HG03103 (cell line): ENCODE data around the gene BRIX1.

Experiments used
- ATAC-seq: cut with Tn5 transposase; IDR thresholded peaks from one replicate; pipeline ENCODE4 v1.9.1; 2021; ENCODE audit warnings: low read depth; ENCODE audit not compliant: unreplicated experiment

The BRIX1 gene

GRCh38 chr5:34915139-34915855 is at the start of gene BRIX1, which contains the start of gene RAD1:
BRIX1 (plus strand) TSS chr5:34915711; CDS start chr5:34915739, 28 bp downstream.
RAD1 (minus strand) TSS chr5:34915504; CDS start chr5:34914892, 612 bp downstream.
- ATAC-seq: peak; percentile 99

- ATAC-seq: no peak
Observed at GRCh38 chr5:34866989-34867471, 48.5 kb upstream of the BRIX1 start.

- ATAC-seq: no peak
Observed at GRCh38 chr5:34867660-34868059, 47.9 kb upstream of the BRIX1 start.

GRCh38 chr5:34868791-34869190 is 46.7 kb upstream of the BRIX1 start:
- no peak for ATAC-seq

- no peak for ATAC-seq
Observed at GRCh38 chr5:34869256-34869655, 46.3 kb upstream of the BRIX1 start.

- ATAC-seq: no peak
Observed at GRCh38 chr5:34870382-34870781, 45.1 kb upstream of the BRIX1 start.

GRCh38 chr5:34876275-34876674 is 39.2 kb upstream of the BRIX1 start:
- ATAC-seq: no peak

DNA sequence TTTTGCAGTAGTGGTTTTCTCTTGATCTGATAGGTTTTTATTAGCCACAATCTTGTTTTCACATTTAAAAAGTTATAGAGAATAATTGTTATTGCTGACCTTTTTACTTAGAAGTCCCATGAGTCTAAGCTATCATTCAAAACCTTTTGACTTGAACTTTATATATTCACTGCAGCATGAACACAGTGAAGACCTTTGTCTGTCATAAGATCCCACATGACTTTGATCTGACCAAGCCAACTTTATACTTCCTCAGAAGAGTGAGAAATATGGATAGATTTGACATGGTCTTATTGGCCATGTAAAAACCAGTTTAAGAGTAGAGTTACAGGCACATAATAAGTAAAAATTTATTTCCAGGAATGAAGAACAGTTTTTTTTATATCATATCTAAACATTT is 34.3 kb upstream of the BRIX1 start:
- ATAC-seq: no peak

GRCh38 chr5:34886392-34887119 is 29.0 kb upstream of the BRIX1 start:
- ATAC-seq: no peak

- ATAC-seq: no peak
Observed at GRCh38 chr5:34889394-34889793, 26.1 kb upstream of the BRIX1 start.

DNA sequence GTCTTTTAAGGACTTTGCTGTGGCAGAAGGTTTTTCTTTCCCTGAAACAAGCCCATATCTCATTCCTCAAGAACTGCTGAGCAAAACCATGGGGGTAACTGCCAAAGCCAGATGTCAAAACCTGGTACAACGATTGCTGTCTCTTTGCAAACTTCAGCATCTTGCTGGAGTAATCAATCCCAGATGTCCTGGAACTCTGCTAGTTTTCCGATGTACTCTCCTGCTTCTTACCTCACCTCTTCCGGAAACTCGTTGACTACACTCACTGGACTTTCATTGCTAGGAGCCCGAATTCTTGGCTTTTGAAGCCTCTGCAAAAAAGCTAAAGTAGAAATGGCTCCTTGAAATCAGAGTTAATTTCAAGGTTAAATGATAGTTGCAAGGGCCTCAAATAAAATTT is 23.5 kb upstream of the BRIX1 start:
- ATAC-seq: no peak

GRCh38 chr5:34892414-34892813 is 23.1 kb upstream of the BRIX1 start:
- no peak for ATAC-seq

DNA sequence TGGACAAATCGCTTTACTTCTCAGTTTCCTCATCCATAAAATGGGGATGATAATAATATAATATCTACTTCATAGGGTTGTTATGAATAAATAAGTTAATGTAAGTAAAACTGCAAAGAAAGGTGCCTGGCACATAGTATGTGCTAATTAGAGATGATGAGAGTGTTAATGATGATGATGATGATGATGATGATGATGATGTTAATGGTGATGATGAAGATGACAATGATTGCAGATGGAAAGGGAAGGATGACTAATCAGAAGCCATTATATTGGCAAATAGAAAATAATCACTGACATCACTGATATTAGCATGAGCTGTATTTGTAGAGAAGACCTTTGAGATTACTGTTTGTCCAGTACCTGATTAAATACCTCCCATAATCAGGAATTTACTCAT is 20.8 kb upstream of the BRIX1 start:
- no peak for ATAC-seq

GRCh38 chr5:34895641-34896419 is 19.7 kb upstream of the BRIX1 start:
- no peak for ATAC-seq

DNA sequence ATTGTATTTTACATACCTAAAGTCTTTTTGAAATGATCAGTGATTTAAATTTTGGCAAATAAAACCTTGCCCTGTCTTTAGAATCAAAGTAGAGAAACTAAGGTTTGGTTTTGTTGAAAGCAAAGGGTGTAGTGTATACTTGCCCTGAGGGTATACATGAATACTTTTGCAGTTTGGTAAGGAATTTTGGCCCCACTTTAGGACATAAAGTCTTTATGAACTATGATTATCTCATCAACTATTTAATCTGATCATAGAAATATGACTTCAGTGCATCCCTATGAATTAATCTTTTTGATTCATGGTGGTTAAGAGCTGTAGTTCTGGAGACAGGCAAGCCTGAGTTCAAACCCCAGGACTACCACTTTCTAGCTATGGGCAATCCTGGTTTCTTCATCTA is 17.9 kb upstream of the BRIX1 start:
- ATAC-seq: no peak

- ATAC-seq: peak; percentile 82
Observed at GRCh38 chr5:34898258-34898895, 17.1 kb upstream of the BRIX1 start.

DNA sequence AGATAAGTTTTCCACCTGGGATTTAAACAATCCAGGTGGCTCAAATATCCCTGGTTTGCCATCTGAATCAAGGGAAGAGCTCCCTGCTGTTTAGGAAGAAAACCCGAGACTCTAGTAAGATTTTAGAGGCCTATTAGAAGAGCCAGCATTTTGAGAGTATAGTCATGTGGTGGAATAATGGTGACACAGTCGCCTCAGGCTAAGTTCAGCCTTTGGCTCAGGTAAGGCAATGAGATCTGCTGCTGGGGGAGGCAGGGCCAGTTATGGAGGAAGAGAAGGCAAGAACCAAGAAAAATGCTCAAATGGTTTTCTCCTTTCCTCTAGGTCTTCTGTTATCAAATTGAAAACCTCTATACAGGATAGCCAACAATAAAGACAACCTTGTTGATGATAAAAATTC is 16.4 kb upstream of the BRIX1 start:
- ATAC-seq: no peak

- ATAC-seq: no peak
Observed at GRCh38 chr5:34900652-34901051, 14.9 kb upstream of the BRIX1 start.

GRCh38 chr5:34903260-34903659 is 12.3 kb upstream of the BRIX1 start:
- no peak for ATAC-seq

DNA sequence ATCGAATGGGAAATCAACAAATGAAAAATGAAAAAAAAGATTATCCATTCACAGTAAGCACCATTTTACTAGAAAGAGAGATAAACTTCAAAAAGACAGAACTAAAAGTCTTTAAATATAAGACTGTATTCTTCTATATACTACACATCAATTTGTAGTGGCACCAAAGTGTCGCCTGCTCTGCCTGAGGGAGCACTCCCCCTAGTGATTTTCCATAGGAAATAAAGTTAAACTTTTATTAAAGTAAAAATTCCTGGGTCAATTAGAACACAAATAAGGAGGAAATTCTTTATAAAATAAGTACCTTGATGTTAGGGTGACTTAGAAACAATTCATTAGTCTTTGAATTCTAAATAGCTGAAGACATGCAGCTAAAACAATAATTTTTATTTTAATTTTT is 9.9 kb upstream of the BRIX1 start:
- ATAC-seq: no peak

GRCh38 chr5:34913072-34913471 is 2.4 kb upstream of the BRIX1 start:
- ATAC-seq: no peak
